GM10847 (cell line): ENCODE results near the gene STX10.

Experiments
- POLR2A ChIP-seq: IDR thresholded peaks from 2 replicates; pipeline ENCODE4 v1.6.1; 2011; ENCODE audit not compliant: insufficient read length; ENCODE audit errors: extremely low read depth

STX10 gene, protein sequence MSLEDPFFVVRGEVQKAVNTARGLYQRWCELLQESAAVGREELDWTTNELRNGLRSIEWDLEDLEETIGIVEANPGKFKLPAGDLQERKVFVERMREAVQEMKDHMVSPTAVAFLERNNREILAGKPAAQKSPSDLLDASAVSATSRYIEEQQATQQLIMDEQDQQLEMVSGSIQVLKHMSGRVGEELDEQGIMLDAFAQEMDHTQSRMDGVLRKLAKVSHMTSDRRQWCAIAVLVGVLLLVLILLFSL

GRCh38 chr19:13150187-13150930, at the start of gene STX10, which contains the start of gene IER2:
Gene STX10, minus strand, starts transcription at chr19:13150375. Its CDS starts 202 bp downstream, at chr19:13150173.
Gene IER2, plus strand, starts transcription at chr19:13150411. Its CDS starts 2,776 bp downstream, at chr19:13153187.
- TF ChIP-seq POLR2A: no peak

GRCh38 chr19:13198634-13199033, 48.5 kb upstream of the STX10 start:
- no peak for TF ChIP-seq POLR2A

DNA sequence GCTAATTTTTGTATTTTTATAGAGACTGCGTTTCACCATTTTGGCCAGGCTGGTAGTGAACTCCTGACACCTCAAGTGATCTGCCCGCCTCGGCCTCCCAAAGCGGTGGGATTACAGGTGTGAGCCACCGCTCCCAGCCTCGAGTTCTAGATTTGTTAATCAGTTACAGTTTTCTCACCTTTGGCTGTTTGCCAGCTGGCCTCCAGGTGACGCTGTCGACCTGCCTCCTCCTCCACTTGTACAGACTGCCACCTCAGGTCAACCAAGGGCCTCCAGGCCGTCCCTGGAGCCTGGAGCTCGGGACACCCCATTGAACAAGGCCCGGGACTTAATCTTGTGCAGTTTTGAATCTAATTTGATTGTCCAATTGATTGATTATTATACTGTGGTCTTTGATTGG, 45.5 kb upstream of the STX10 start:
- TF ChIP-seq POLR2A: no peak

GRCh38 chr19:13190781-13191540, 40.8 kb upstream of the STX10 start:
- no peak for TF ChIP-seq POLR2A

DNA sequence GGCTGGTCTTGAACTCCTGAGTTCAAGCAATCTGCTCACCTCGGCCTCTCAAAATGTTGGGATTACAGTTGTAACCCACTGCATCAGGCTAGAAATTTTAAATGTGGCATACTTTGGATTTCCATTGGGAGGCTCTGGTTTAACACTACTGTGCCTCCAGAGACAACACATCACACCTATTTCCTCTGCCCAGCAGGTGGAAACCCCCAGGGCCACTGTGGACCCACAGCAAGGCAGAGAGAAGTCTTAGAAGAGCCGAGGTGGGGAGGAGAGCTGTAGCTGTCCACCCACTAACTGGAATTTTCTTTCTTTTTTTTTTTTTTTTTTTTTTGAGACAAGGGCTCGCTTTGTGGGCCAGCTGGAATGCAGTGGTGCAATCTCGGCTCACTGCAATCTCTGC, 39.4 kb upstream of the STX10 start:
- no peak for TF ChIP-seq POLR2A

DNA sequence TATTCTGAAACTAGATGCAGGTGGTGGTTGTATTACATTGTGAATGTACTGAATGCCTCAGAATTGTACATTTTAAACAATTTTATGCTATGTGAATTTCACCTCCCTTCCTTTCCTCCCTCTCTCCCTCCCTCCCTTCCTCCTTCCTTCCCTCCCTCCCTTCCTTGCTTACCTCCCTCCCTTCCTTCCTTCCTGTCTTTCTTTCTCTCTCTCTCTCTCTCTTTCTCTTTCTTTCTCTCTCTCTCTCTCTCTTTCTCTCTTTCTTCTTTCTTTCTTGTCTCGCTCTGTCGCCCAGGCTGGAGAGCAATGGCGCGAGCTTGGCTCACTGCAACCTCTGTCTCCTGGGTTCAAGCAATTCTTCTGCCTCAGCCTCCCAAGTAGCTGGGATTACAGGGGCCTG, 37.2 kb upstream of the STX10 start:
- no peak for TF ChIP-seq POLR2A

GRCh38 chr19:13181747-13182388, 31.7 kb upstream of the STX10 start:
- no peak for TF ChIP-seq POLR2A

- no peak for TF ChIP-seq POLR2A
Measured at GRCh38 chr19:13176345-13176744, 26.2 kb upstream of the STX10 start.

DNA sequence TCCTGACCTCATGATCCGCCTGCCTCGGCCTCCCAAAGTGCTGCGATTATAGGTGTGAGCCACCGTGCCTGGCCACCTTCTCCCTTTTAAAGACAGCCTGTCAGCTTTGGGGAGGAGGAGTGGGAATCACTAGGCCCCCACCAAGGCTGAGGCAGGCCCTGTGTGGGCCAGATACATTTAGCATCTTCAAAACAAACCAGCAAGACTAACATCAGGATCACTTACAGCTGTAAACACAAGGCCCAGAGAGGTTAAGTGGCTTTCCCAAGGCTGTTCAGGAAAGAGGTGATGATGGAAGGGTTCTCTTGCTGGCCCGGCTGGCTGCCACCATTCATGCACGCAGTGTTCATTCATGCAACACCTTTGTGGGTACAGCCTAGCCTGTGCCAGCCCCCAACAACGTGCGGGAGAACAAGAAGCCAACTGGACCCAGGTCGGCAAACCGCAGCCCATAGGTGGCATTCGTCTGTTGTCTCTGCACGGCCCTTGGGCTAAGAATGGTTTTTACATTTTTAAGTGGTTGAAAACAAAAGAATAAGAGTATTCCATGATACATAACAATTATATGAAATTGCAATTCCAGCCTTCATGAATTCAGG, 23.1 kb upstream of the STX10 start:
- no peak for TF ChIP-seq POLR2A

DNA sequence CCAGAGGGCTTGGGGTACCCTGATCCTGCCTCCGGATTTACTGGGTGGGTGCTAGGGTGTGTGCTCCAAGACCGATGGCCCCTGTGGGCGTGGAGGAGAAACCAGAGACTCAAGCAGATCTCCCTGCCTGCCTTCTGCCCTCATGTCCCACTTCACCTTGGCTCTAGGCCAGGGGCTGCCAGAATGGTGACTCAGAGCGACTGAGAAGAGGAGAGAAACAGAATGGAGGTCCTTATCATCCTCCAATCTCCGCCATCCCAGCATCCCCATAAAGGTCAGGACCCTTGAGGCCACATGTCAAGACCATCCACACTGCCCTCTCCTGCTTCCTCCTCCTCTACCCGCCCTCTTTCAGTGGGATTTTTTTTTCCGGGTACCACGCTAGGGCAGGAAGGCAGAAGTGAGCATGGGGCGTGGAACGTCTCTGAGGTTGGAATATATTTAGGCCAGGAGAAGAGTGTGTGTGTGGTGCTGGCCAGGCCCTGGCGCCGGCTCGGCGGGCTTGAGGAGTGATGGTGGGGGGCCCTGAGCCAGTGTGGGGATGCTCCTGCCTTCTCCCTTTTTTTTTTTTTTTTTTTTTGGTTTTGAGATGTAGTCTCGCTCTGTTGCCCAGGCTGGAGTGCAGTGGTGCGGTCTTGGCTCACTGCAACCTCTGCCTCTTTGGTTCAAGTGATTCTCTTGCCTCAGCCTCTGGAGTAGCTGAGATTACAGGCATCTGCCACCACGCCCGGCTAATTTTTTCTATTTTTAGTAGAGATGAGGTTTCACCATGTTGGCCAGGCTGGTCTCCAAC, 22.4 kb upstream of the STX10 start:
- TF ChIP-seq POLR2A: no peak

GRCh38 chr19:13171146-13171545, 21.0 kb upstream of the STX10 start:
- TF ChIP-seq POLR2A: no peak

DNA sequence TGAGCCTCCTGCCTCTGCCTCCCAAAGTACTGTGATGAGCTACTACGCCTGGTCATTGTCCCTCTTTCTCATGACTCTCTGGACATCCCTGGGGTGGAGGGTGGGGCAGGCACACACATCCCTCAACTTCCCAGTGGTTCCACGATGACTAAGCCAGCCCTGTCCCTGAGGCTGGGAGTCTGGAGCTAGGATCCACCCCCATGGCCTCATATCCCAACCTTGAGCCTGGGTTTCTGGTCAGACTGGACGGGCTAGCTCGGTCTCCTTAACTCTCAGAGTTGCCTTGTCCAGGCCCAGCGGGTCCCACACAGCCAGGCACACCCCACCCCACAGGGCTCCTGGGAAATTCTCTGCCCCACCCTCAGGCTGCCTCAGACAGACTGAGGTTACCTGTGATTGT, 19.6 kb upstream of the STX10 start:
- TF ChIP-seq POLR2A: no peak

GRCh38 chr19:13165162-13165997, 15.2 kb upstream of the STX10 start:
- TF ChIP-seq POLR2A: no peak
